Measurements from ENCODE around the gene LIPA. TPM values are rescaled to one million over a fixed set of nuclear protein-coding genes. Genes with fewer than 3 reads are reported as not detected.

The LIPA gene
- total and polyA plus RNA-seq, 2 of the 4 experiments (the other 2 are of a cell fraction): 23.1 to 31.9 TPM

DNA sequence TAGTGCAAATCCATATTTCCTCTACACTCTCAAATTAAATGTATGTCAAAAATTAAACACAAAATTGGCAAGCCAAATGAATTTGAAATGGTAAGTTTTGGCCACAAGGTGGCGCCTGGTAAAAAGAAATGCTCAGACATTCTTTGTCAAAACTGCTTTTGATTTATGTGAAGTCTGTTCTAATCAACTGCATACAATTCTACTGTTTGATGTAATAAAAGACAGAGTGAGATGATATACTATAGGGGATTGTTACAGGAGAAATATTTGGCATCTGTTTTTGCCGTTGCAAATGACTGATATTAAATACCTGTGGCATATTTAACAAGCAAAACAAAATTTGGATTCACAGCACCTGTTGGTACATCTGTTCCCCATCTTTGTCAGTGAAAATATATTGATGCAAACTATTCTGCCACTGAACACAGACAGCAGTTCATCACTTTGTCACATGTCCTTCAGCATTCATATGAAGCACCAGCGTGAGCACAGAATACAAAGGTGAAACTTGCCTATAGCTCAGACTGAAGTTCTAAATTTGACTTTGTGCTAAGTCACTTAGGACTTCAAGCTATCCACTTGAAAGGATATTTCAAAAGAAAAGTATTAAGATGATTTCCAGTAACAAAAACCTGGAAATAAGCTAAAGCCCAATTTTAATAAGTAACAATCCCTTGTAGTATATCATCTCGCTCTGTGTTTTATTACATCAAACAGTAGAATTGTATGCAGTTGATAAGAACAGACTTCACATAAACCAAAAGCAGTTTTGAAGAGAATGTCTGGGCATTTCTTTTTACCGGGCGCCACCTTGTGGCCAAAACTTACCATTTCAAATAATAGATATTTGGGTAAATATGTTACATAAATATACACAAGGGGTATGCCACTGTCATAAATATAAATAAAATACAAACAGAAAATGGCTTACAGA lies 34.3 kb downstream of the LIPA start:
- no peak overlapping the region for H3K27ac ChIP-seq (ENCODE audit: insufficient read depth, low read length)
- CTCF ChIA-PET: interaction anchor here (0.7 to 1.6 kb wide), 12 partner anchors 9 to 273 kb away, joined by 3 to 7 read pairs (median 4); partner anchors contain the start of gene FAS

More for the DNA sequence above, 34.3 kb downstream of the LIPA start:
- Histone ChIP-seq H3K9me3 (ENCODE audit: control insufficient read depth, insufficient read depth, low read length) (no peaks in the 10 kb centered on the region), H4K20me1 (ENCODE audit: insufficient read depth, low read length) (no peaks in the 10 kb centered on the region), H2BK120ac (ENCODE audit: low read depth, low read length) (no peak overlapping the region), H3K18ac (ENCODE audit: low read depth, low read length) (no peak overlapping the region), H3K9ac (ENCODE audit: low read depth, low read length) (no peak overlapping the region), H3K23ac (ENCODE audit: low read depth, low read length) (no peak overlapping the region), H2AK5ac (ENCODE audit: low read depth, low read length) (no peak overlapping the region), H3K56ac (ENCODE audit: extremely low read depth, insufficient read depth, low read length) (no peak overlapping the region), H3K9me1 (ENCODE audit: insufficient read depth, low read length) (no peaks in the 10 kb centered on the region), H3K14ac (replicated peaks; ENCODE audit: low read depth, low read length) (no peak overlapping the region), H2AFZ (replicated peaks; ENCODE audit: low read length, poor library complexity) (no peak overlapping the region), H4K91ac (ENCODE audit: insufficient read depth, low read depth, low read length) (no peak overlapping the region), H4K8ac (ENCODE audit: low read depth in 2 of 2, low read length in 2 of 2) (no peak overlapping the region), H3K36me3 (ENCODE audit: control insufficient read depth, insufficient read depth, low read length) (no peaks in the 10 kb centered on the region; the same call in 1 of the 2 replicates), H3K27me3 (ENCODE audit: control insufficient read depth, insufficient read depth, low read length) (no peaks in the 10 kb centered on the region), H3K4me1 (ENCODE audit: control insufficient read depth, insufficient read depth, low read length) (no peaks in the 10 kb centered on the region), H2AK9ac (replicated peaks; ENCODE audit: low read depth, low read length, poor library complexity) (no peak overlapping the region), H3K79me1 (ENCODE audit: low read depth in 1 of 2, low read length in 2 of 2) (no peaks in the 10 kb centered on the region), H3K4ac (ENCODE audit: low read depth, low read length) (no peak overlapping the region), H2BK20ac (ENCODE audit: low read depth, low read length) (no peak overlapping the region), H3K4me2 (ENCODE audit: low read depth, low read length) (peak overlapping the region; percentile 17; the same call in 1 of the 2 replicates), H3K4me3 (ENCODE audit: insufficient read depth, low read depth, low read length) (no peak overlapping the region), H2BK15ac (ENCODE audit: low read depth, low read length) (no peak overlapping the region), H4K5ac (ENCODE audit: low read depth, low read length) (no peak overlapping the region), H2BK5ac (ENCODE audit: low read depth, low read length, poor library complexity, severe bottlenecking) (no peak overlapping the region)
- dilution Hi-C loops (cut with HindIII; ENCODE audit: low sequenced_read_pairs, unreplicated experiment): loop anchor here (25.0 kb wide), 1 partner anchor 205 kb away; no protein-coding TSS in a partner anchor
- POLR2A ChIA-PET (ENCODE audit: unreplicated experiment): no interaction called here
- TF ChIP-seq, protein P1, sequence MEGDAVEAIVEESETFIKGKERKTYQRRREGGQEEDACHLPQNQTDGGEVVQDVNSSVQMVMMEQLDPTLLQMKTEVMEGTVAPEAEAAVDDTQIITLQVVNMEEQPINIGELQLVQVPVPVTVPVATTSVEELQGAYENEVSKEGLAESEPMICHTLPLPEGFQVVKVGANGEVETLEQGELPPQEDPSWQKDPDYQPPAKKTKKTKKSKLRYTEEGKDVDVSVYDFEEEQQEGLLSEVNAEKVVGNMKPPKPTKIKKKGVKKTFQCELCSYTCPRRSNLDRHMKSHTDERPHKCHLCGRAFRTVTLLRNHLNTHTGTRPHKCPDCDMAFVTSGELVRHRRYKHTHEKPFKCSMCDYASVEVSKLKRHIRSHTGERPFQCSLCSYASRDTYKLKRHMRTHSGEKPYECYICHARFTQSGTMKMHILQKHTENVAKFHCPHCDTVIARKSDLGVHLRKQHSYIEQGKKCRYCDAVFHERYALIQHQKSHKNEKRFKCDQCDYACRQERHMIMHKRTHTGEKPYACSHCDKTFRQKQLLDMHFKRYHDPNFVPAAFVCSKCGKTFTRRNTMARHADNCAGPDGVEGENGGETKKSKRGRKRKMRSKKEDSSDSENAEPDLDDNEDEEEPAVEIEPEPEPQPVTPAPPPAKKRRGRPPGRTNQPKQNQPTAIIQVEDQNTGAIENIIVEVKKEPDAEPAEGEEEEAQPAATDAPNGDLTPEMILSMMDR (conservative IDR thresholded peaks at IDR 0.05; ENCODE audit: low read depth, low read length): peak; percentile 78
- no peak for TF ChIP-seq MXI1 (IDR thresholded peaks at IDR 0.05; ENCODE audit: borderline replicate concordance, low read depth, low read length)
- TF ChIP-seq, protein P2, sequence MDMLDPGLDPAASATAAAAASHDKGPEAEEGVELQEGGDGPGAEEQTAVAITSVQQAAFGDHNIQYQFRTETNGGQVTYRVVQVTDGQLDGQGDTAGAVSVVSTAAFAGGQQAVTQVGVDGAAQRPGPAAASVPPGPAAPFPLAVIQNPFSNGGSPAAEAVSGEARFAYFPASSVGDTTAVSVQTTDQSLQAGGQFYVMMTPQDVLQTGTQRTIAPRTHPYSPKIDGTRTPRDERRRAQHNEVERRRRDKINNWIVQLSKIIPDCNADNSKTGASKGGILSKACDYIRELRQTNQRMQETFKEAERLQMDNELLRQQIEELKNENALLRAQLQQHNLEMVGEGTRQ (IDR thresholded peaks at IDR 0.05; ENCODE audit: low read depth, low read length): no peak
- no peak for TF ChIP-seq RFX5 (IDR thresholded peaks at IDR 0.05; ENCODE audit: low read depth, low read length)
- peak; percentile 69 for TF ChIP-seq RAD21 (IDR thresholded peaks at IDR 0.05; ENCODE audit: low read length)
- TF ChIP-seq BHLHE40 (IDR thresholded peaks at IDR 0.05; ENCODE audit: low read depth, low read length): no peak
- TF ChIP-seq NFE2L2 (IDR thresholded peaks at IDR 0.05; ENCODE audit: low read depth, low read length): no peak
- no peak for TF ChIP-seq CHD1 (IDR thresholded peaks at IDR 0.05; ENCODE audit: low read depth, low read length)
- no peak for TF ChIP-seq RCOR1 (IDR thresholded peaks at IDR 0.05; ENCODE audit: insufficient replicate concordance, low read length)
- TF ChIP-seq, protein P3, sequence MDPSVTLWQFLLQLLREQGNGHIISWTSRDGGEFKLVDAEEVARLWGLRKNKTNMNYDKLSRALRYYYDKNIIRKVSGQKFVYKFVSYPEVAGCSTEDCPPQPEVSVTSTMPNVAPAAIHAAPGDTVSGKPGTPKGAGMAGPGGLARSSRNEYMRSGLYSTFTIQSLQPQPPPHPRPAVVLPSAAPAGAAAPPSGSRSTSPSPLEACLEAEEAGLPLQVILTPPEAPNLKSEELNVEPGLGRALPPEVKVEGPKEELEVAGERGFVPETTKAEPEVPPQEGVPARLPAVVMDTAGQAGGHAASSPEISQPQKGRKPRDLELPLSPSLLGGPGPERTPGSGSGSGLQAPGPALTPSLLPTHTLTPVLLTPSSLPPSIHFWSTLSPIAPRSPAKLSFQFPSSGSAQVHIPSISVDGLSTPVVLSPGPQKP (IDR thresholded peaks at IDR 0.05; ENCODE audit: borderline replicate concordance, low read depth, low read length): no peak
- TF ChIP-seq MAFK (IDR thresholded peaks at IDR 0.05; ENCODE audit: low read depth, low read length): no peak
- TF ChIP-seq SMC3 (IDR thresholded peaks at IDR 0.05; ENCODE audit: low read depth, low read length): peak; percentile 74
- TF ChIP-seq POLR2A (IDR thresholded peaks at IDR 0.05; ENCODE audit: low read depth, low read length): no peak
- in situ Hi-C loops (cut with MboI; ENCODE audit: low sequenced_read_pairs): no loop called here
- WGBS, 2 experiments (ENCODE audit: extremely low coverage in 2 of 2, insufficient read length in 1 of 2): no CpG with 5 or more reads among the region's 6 CpGs
- no TSS peak for BruUV-seq (replicated peaks)
- DNase-seq (peak; percentile 74), ATAC-seq (ENCODE audit: low read depth) (peak; percentile 79)
- intact Hi-C loops (cut with micrococcal nuclease): loop anchor here (1.0 to 5.0 kb wide), 5 partner anchors 171 to 650 kb away; no protein-coding TSS in a partner anchor

Measured in IMR-90 (cell line).